Activated naive CD8-positive, alpha-beta T cell treated with anti-CD3 and anti-CD28 coated beads, Interleukin-2, amount 50 U/mL, for 24 hours (primary cell): Measurements from ENCODE around the gene XIRP2.

Experiments
- ATAC-seq: fragments of 150-1000 bp; cut with Tn5 transposase; one replicate; pipeline ENCODE4 v1.10.0; 2021
- DNase-seq: peaks from one replicate; pipeline ENCODE4 v3.0.0; 2021
- H3K27ac Mint-ChIP-seq: one replicate; pipeline ENCODE4 v1.8.0; 2021; ENCODE audit warnings: mild to moderate bottlenecking, mixed read lengths
- H3K27me3 Mint-ChIP-seq: one replicate; pipeline ENCODE4 v1.8.0; 2021; ENCODE audit warnings: mixed read lengths
- H3K36me3 Mint-ChIP-seq: one replicate; pipeline ENCODE4 v1.8.0; 2021; ENCODE audit warnings: low read depth, mixed read lengths
- H3K4me1 Mint-ChIP-seq: one replicate; pipeline ENCODE4 v1.8.0; 2021; ENCODE audit warnings: mixed read lengths
- H3K4me3 Mint-ChIP-seq: one replicate; pipeline ENCODE4 v1.8.0; 2021; ENCODE audit warnings: mild to moderate bottlenecking, moderate library complexity, mixed read lengths
- H3K9me3 Mint-ChIP-seq: one replicate; pipeline ENCODE4 v1.8.0; 2021; ENCODE audit warnings: mixed read lengths

Gene XIRP2

GRCh38 chr2:166916987-166917386 lies 28.7 kb downstream of the XIRP2 start:
- Mint-ChIP-seq H3K4me1 (no peaks in the 10 kb centered on the region), H3K9me3 (peaks cover 4% of the 10 kb centered on the region), H3K4me3 (no peak overlapping the region), H3K36me3 (no peaks in the 10 kb centered on the region), H3K27me3 (no peaks in the 10 kb centered on the region), H3K27ac (no peak overlapping the region)
- DNase-seq (no peak), ATAC-seq (no peak)

- no peaks in the 10 kb centered on the region for H3K4me1 Mint-ChIP-seq
- no peaks in the 10 kb centered on the region for H3K9me3 Mint-ChIP-seq
- DNase-seq (no peak), ATAC-seq (no peak)
- H3K36me3 Mint-ChIP-seq = no peaks in the 10 kb centered on the region
- H3K27me3 Mint-ChIP-seq = no peaks in the 10 kb centered on the region
- H3K4me3 Mint-ChIP-seq = no peak overlapping the region
- no peak overlapping the region for H3K27ac Mint-ChIP-seq
Measured at GRCh38 chr2:166917415-166917814, 29.1 kb downstream of the XIRP2 start.

- Mint-ChIP-seq H3K27ac (no peak overlapping the region), H3K4me3 (no peak overlapping the region), H3K4me1 (no peaks in the 10 kb centered on the region), H3K27me3 (no peaks in the 10 kb centered on the region), H3K36me3 (no peaks in the 10 kb centered on the region), H3K9me3 (no peaks in the 10 kb centered on the region)
- DNase-seq (no peak), ATAC-seq (no peak)
Measured at GRCh38 chr2:166921261-166921896, 33.1 kb downstream of the XIRP2 start.

GRCh38 chr2:166924967-166925366 lies 36.7 kb downstream of the XIRP2 start:
- Mint-ChIP-seq H3K27me3 (no peaks in the 10 kb centered on the region), H3K27ac (no peak overlapping the region), H3K9me3 (no peaks in the 10 kb centered on the region), H3K36me3 (no peaks in the 10 kb centered on the region), H3K4me3 (no peak overlapping the region), H3K4me1 (no peaks in the 10 kb centered on the region)
- DNase-seq (no peak), ATAC-seq (no peak)

- no peak for ATAC-seq
- Mint-ChIP-seq H3K27me3 (no peaks in the 10 kb centered on the region), H3K9me3 (no peaks in the 10 kb centered on the region), H3K4me1 (no peaks in the 10 kb centered on the region), H3K36me3 (no peaks in the 10 kb centered on the region), H3K27ac (no peak overlapping the region), H3K4me3 (no peak overlapping the region)
- DNase-seq = no peak
Measured at GRCh38 chr2:166926657-166927056, 38.4 kb downstream of the XIRP2 start.

- Mint-ChIP-seq H3K27ac (no peak overlapping the region), H3K27me3 (no peaks in the 10 kb centered on the region), H3K36me3 (no peaks in the 10 kb centered on the region), H3K4me1 (no peaks in the 10 kb centered on the region), H3K4me3 (no peak overlapping the region), H3K9me3 (peaks cover 3% of the 10 kb centered on the region)
- DNase-seq = no peak
- no peak for ATAC-seq
Measured at GRCh38 chr2:166932032-166932431, 43.8 kb downstream of the XIRP2 start.

- ATAC-seq = no peak
- Mint-ChIP-seq H3K4me3 (no peak overlapping the region), H3K4me1 (no peaks in the 10 kb centered on the region), H3K36me3 (no peaks in the 10 kb centered on the region), H3K27ac (no peak overlapping the region), H3K27me3 (no peaks in the 10 kb centered on the region), H3K9me3 (peaks cover 5% of the 10 kb centered on the region)
- DNase-seq = no peak
Measured at GRCh38 chr2:166934817-166935216, 46.5 kb downstream of the XIRP2 start.

- Mint-ChIP-seq H3K27me3 (no peaks in the 10 kb centered on the region), H3K36me3 (no peaks in the 10 kb centered on the region), H3K27ac (no peak overlapping the region), H3K4me1 (no peaks in the 10 kb centered on the region), H3K9me3 (no peaks in the 10 kb centered on the region), H3K4me3 (no peak overlapping the region)
- no peak for DNase-seq
- no peak for ATAC-seq
Measured at GRCh38 chr2:166942377-166942776, 54.1 kb downstream of the XIRP2 start.

- ATAC-seq (no peak), DNase-seq (no peak)
- H3K4me1 Mint-ChIP-seq = no peaks in the 10 kb centered on the region
- no peak overlapping the region for H3K27ac Mint-ChIP-seq
- H3K27me3 Mint-ChIP-seq = no peaks in the 10 kb centered on the region
- H3K9me3 Mint-ChIP-seq = peaks cover 6% of the 10 kb centered on the region
- H3K4me3 Mint-ChIP-seq = no peak overlapping the region
- no peaks in the 10 kb centered on the region for H3K36me3 Mint-ChIP-seq
Measured at GRCh38 chr2:166944909-166945308, 56.6 kb downstream of the XIRP2 start.

- H3K9me3 Mint-ChIP-seq = peaks cover 6% of the 10 kb centered on the region
- no peaks in the 10 kb centered on the region for H3K36me3 Mint-ChIP-seq
- no peaks in the 10 kb centered on the region for H3K4me1 Mint-ChIP-seq
- H3K27ac Mint-ChIP-seq = no peak overlapping the region
- ATAC-seq = no peak
- H3K27me3 Mint-ChIP-seq = no peaks in the 10 kb centered on the region
- DNase-seq = no peak
- no peak overlapping the region for H3K4me3 Mint-ChIP-seq
Measured at GRCh38 chr2:166957686-166958085, 69.4 kb downstream of the XIRP2 start.

- Mint-ChIP-seq H3K27ac (no peak overlapping the region), H3K4me3 (no peak overlapping the region), H3K36me3 (no peaks in the 10 kb centered on the region), H3K4me1 (no peaks in the 10 kb centered on the region), H3K9me3 (no peaks in the 10 kb centered on the region), H3K27me3 (no peaks in the 10 kb centered on the region)
- no peak for ATAC-seq
- no peak for DNase-seq
Measured at GRCh38 chr2:166958986-166959481, 70.8 kb downstream of the XIRP2 start.

GRCh38 chr2:166959556-166959955 lies 71.3 kb downstream of the XIRP2 start:
- DNase-seq (no peak), ATAC-seq (no peak)
- Mint-ChIP-seq H3K4me1 (no peaks in the 10 kb centered on the region), H3K27me3 (no peaks in the 10 kb centered on the region), H3K36me3 (no peaks in the 10 kb centered on the region), H3K4me3 (no peak overlapping the region), H3K9me3 (no peaks in the 10 kb centered on the region), H3K27ac (no peak overlapping the region)

GRCh38 chr2:166960702-166961270 lies 72.5 kb downstream of the XIRP2 start:
- ATAC-seq = no peak
- no peak for DNase-seq
- Mint-ChIP-seq H3K4me1 (no peaks in the 10 kb centered on the region), H3K4me3 (no peak overlapping the region), H3K27ac (no peak overlapping the region), H3K9me3 (no peaks in the 10 kb centered on the region), H3K36me3 (no peaks in the 10 kb centered on the region), H3K27me3 (no peaks in the 10 kb centered on the region)

GRCh38 chr2:166961933-166962332 lies 73.7 kb downstream of the XIRP2 start:
- no peaks in the 10 kb centered on the region for H3K27me3 Mint-ChIP-seq

GRCh38 chr2:166969486-166969885 lies 81.2 kb downstream of the XIRP2 start:
- Mint-ChIP-seq H3K27me3 (no peaks in the 10 kb centered on the region), H3K4me1 (no peaks in the 10 kb centered on the region), H3K36me3 (no peaks in the 10 kb centered on the region), H3K9me3 (no peaks in the 10 kb centered on the region), H3K4me3 (no peak overlapping the region), H3K27ac (no peak overlapping the region)
- no peak for DNase-seq
- ATAC-seq = no peak

More at GRCh38 chr2:166961933-166962332, 73.7 kb downstream of the XIRP2 start:
- H3K9me3 Mint-ChIP-seq = no peaks in the 10 kb centered on the region
- no peak for DNase-seq
- no peak for ATAC-seq
- no peak overlapping the region for H3K27ac Mint-ChIP-seq
- H3K4me1 Mint-ChIP-seq = no peaks in the 10 kb centered on the region
- H3K4me3 Mint-ChIP-seq = no peak overlapping the region
- no peaks in the 10 kb centered on the region for H3K36me3 Mint-ChIP-seq
